Measurements from ENCODE around the gene FCN2.

Gene FCN2

DNA sequence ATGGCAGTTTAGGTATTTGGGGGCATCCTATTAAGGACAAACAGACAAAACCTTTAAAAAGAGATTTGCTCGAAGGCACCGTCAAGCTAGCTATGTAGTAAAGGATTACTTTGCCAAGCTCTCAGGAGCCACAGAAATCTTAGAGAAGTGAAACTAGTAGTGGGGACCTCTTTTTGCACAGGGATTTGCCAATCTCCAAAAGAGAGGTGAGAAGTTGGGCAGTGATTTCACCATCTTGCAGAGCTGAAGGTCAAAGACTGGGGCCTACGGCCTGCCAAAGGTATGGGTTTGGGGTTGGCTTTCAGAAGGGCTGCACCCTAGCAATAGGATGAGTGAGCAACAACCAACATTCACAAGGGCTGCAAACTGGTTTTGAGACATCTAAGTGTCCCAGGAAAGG is 38.7 kb downstream of the FCN2 start:
- Histone ChIP-seq H3K4me1 (peaks cover 5% of the 10 kb centered on the region), H3K4me3 (ENCODE audit: low read depth, low read length) (no peak overlapping the region), H3K27me3 (no peaks in the 10 kb centered on the region), H3K36me3 (no peaks in the 10 kb centered on the region), H3K9me3 (no peaks in the 10 kb centered on the region)
- no peak for DNase-seq
- TF ChIP-seq, protein P1, sequence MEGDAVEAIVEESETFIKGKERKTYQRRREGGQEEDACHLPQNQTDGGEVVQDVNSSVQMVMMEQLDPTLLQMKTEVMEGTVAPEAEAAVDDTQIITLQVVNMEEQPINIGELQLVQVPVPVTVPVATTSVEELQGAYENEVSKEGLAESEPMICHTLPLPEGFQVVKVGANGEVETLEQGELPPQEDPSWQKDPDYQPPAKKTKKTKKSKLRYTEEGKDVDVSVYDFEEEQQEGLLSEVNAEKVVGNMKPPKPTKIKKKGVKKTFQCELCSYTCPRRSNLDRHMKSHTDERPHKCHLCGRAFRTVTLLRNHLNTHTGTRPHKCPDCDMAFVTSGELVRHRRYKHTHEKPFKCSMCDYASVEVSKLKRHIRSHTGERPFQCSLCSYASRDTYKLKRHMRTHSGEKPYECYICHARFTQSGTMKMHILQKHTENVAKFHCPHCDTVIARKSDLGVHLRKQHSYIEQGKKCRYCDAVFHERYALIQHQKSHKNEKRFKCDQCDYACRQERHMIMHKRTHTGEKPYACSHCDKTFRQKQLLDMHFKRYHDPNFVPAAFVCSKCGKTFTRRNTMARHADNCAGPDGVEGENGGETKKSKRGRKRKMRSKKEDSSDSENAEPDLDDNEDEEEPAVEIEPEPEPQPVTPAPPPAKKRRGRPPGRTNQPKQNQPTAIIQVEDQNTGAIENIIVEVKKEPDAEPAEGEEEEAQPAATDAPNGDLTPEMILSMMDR (IDR thresholded peaks at IDR 0.05; ENCODE audit: low read depth, low read length) = no peak

DNA sequence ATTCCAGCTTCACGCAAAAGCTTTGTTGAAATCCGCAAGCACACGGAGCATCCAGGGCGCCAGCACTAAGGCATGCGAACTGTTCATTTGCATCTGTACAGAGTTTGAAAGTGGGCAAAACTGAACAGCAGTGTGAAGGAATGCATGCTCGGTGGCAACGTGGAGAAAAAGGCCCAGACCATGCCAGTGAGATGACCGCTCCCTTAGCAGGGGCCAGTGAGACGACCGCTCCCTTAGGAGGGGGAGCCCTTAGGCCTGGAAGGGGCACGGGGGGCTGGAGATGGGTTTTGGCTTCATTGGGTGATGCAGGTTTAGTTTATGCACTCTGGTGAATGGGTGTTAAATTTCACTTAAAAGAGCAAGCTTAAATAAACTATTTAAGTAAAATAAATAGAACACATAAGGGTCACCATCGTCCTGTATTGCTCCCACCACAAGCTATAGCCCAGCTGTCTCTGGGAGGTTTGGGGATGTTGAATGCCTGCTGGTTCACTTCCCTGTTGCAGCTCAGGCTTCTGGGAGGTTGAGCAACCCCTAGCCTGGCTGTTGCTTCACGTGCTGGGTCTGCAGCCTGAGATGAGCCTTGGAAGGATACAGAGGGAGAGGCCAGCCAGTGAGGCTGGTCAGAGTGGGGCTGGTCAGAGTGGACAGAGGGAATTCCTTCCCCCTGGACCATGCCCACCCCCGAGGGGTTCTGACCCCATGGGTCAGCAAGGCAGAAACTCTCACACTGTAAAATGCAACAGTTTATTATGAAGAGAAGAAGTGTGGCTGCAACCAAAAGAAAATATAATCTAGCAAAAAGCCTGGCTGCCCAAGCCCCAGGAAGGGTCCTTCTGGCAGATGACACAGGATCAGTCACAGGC is 41.7 kb downstream of the FCN2 start:
- TF ChIP-seq, protein P1 (IDR thresholded peaks at IDR 0.05; ENCODE audit: low read depth, low read length) = no peak
- Histone ChIP-seq H3K27me3 (no peaks in the 10 kb centered on the region), H3K36me3 (no peaks in the 10 kb centered on the region), H3K9me3 (no peaks in the 10 kb centered on the region), H3K4me3 (ENCODE audit: low read depth, low read length) (no peak overlapping the region), H3K4me1 (peaks cover 5% of the 10 kb centered on the region)
- no peak for DNase-seq

DNA sequence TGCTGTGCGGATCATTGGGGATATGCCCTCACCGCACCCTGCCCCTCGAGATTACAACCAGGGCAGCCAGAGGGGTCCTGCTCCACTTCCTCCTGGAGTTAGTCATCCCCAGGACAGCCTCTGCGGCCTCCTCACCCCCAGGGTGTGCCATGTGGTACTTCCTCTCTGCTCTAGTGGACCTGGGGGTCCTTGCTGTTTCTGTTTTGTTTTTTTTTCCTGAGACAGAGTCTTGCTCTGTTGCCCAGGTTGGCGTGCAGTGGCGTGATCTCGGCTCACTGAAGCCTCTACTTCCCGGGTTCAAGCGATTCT is 42.3 kb downstream of the FCN2 start:
- Histone ChIP-seq H3K4me1 (no peaks in the 10 kb centered on the region), H3K9me3 (no peaks in the 10 kb centered on the region), H3K4me3 (ENCODE audit: low read depth, low read length) (no peak overlapping the region), H3K36me3 (no peaks in the 10 kb centered on the region), H3K27me3 (no peaks in the 10 kb centered on the region)
- no peak for DNase-seq
- TF ChIP-seq, protein P1 (IDR thresholded peaks at IDR 0.05; ENCODE audit: low read depth, low read length) = no peak

DNA sequence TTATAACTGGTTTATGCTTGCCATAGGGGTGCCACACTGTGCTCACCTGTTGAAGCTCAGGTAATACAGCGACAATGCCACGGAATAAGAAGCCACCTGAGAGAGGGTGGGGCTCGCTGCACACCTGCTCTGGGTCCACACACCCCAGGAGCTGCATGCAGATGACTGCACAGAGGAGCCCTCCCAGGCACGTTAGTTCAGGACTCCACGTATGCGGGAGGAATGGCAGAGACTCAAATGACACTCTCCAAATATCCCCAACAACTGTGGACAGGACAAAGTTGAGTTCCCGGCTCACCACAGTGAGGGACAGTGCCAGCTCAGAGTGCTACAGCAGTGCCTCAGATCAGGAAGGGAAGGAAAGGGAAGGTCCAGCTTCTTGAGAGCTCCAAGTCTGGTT is 42.9 kb downstream of the FCN2 start:
- DNase-seq = no peak
- Histone ChIP-seq H3K9me3 (no peaks in the 10 kb centered on the region), H3K4me1 (no peaks in the 10 kb centered on the region), H3K4me3 (ENCODE audit: low read depth, low read length) (no peak overlapping the region), H3K27me3 (no peaks in the 10 kb centered on the region), H3K36me3 (no peaks in the 10 kb centered on the region)
- TF ChIP-seq, protein P1 (IDR thresholded peaks at IDR 0.05; ENCODE audit: low read depth, low read length) = no peak

DNA sequence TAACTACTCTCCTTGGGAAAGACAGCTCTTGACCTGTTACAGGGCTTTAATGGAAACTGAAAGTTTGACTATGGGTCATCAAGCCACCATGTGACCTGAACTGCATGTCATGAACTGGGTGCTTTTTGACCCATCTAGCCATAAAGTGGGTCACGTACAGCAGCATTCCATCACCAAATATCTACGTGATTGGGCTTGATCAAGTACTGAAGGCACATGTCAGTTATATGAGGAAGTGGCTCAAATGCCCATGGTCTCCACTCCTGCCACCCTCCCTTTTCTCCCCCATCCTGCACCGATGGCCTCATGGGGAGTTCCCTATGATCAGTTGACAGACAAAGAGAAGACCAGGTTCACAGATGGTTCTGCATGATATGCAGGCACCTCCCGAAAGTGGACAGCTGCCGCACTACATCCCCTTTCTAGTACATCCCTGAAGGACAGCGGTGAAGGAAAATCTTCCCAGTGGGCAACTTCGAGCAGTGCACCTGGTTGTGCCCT is 44.5 kb downstream of the FCN2 start:
- Histone ChIP-seq H3K4me1 (no peaks in the 10 kb centered on the region), H3K36me3 (no peaks in the 10 kb centered on the region), H3K9me3 (no peaks in the 10 kb centered on the region), H3K4me3 (ENCODE audit: low read depth, low read length) (no peak overlapping the region), H3K27me3 (no peaks in the 10 kb centered on the region)
- TF ChIP-seq, protein P1 (IDR thresholded peaks at IDR 0.05; ENCODE audit: low read depth, low read length) = no peak
- no peak for DNase-seq

DNA sequence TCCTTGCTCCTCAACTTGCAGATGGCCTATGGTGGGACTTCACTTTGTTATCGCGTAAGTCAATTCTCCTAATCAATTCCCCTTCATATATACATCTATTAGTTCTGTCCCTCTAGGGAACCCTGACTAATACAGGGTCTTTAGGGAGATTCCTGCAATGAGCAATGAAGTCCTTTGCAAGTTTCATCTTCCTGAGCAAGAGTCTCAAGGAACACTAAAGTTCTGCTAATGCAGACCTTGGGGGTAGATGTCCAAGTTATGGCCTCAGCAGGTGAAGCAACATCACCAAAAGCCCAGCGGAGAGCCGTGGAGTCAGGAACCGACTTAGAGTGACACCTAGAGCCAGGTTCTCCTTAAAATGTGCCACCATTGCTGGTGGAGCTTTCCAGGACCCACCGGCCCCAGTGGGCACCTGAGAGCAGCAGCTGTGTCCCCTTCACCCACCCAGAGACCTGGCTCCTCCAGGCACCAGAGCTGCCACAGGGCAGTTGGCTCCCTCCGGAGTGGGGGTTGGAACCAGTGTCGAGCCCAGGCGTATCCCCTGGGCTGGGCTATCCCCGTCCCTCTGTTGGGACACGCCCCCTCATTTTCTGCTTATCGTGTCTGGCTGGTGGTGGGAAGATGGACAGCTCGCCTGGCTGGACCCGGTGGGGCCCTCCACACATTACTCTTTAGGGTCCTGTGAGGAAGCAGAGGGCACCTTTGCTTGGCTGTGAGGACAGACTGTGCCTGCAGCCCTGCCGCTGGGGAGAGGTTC is 48.0 kb downstream of the FCN2 start:
- TF ChIP-seq, protein P1 (IDR thresholded peaks at IDR 0.05; ENCODE audit: low read depth, low read length) = no peak
- Histone ChIP-seq H3K27me3 (no peaks in the 10 kb centered on the region), H3K9me3 (no peaks in the 10 kb centered on the region), H3K36me3 (no peaks in the 10 kb centered on the region), H3K4me1 (no peaks in the 10 kb centered on the region), H3K4me3 (ENCODE audit: low read depth, low read length) (no peak overlapping the region)
- no peak for DNase-seq
